OCI-LY3 (cell line): ENCODE data around the gene C11orf42.

Experiments used
- H2AFZ ChIP-seq: fragments of 200-600, 300-600 bp; shearing (Covaris generic); 2 replicates; pipeline ENCODE4 v1.6.0; 2014; ENCODE audit warnings: antibody characterized with exemption, low read depth, low read length
- H3K27ac ChIP-seq: fragments of 200-600, 300-600 bp; sonication (generic); 2 replicates; pipeline ENCODE4 v1.5.1; 2014; ENCODE audit warnings: mild to moderate bottlenecking, low read length, moderate library complexity, mixed read lengths
- H3K27me3 ChIP-seq: fragments of 200-600, 300-600 bp; sonication (generic); 2 replicates; pipeline ENCODE4 v1.6.1; 2014; ENCODE audit warnings: low read depth, low read length, mixed read lengths
- H3K36me3 ChIP-seq: fragments of 200-600, 300-600 bp; sonication (generic); replicated peaks from 2 replicates; pipeline ENCODE3; 2014; ENCODE audit warnings: low read depth, low read length, mixed read lengths
- H3K4me1 ChIP-seq: fragments of 300-600, 200-600 bp; sonication (generic); 2 replicates; pipeline ENCODE4 v1.6.1; 2014; ENCODE audit warnings: low read length, mixed read lengths
- H3K4me2 ChIP-seq: fragments of 200-600, 300-600 bp; sonication (generic); 2 replicates; pipeline ENCODE4 v1.6.1; 2014; ENCODE audit warnings: low read length, mixed read lengths
- H3K4me3 ChIP-seq: fragments of 300-600, 200-600 bp; sonication (generic); 2 replicates; pipeline ENCODE4 v1.5.1; 2014; ENCODE audit warnings: antibody characterized with exemption, mild to moderate bottlenecking, low read length, moderate library complexity
- H3K79me2 ChIP-seq: fragments of 300-600, 200-600 bp; shearing (Covaris generic); 2 replicates; pipeline ENCODE4 v1.6.1; 2014; ENCODE audit warnings: mild to moderate bottlenecking, low read length, mixed read lengths
- H3K9ac ChIP-seq: fragments of 300-600, 200-600 bp; shearing (Covaris generic); 2 replicates; pipeline ENCODE4 v1.6.0; 2014; ENCODE audit warnings: mild to moderate bottlenecking, low read length, moderate library complexity
- H3K9me3 ChIP-seq: fragments of 200-600, 300-600 bp; shearing (Covaris generic); 2 replicates; pipeline ENCODE4 v1.6.1; 2014; ENCODE audit warnings: low read length, mixed read lengths; ENCODE audit not compliant: insufficient read depth
- H4K20me1 ChIP-seq: fragments of 200-600, 300-600 bp; sonication (generic); 2 replicates; pipeline ENCODE4 v1.6.1; 2016; ENCODE audit warnings: low read length, mixed read lengths; ENCODE audit not compliant: insufficient read depth
- EZH2phosphoT487 ChIP-seq: fragments of 200-600 bp; shearing (Covaris generic); IDR thresholded peaks from 2 replicates; pipeline ENCODE4 v1.6.1; 2018; ENCODE audit warnings: antibody characterized with exemption, mixed run types, low read depth
- TF ChIP-seq, protein P1 (sequence below): fragments of 200-600, 300-600 bp; sonication (generic); IDR thresholded peaks from 2 replicates; pipeline ENCODE4 v1.5.1; 2014; ENCODE audit warnings: antibody characterized with exemption, low read length, low read depth

C11orf42 gene

DNA sequence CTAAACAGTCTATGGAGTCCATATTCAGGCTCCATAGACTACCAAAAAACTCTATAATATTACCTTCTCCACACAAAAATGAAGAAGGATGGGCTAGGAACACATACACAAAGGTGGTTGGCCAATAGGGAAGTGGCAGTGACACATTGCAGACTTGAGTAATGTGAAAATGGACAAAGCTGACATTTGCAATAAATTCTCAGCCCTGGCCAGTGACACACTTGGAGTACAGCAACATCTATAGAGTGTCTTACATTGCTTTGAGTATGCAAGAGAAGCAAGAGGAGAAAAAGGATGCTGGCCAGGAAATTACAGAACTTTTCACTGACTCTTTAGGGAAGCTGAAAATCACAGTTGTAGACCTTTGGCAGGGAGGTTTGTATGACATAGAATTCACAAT is 13.6 kb upstream of the C11orf42 start:
- no peak overlapping the region for H3K27ac ChIP-seq
- TF ChIP-seq, protein P1, sequence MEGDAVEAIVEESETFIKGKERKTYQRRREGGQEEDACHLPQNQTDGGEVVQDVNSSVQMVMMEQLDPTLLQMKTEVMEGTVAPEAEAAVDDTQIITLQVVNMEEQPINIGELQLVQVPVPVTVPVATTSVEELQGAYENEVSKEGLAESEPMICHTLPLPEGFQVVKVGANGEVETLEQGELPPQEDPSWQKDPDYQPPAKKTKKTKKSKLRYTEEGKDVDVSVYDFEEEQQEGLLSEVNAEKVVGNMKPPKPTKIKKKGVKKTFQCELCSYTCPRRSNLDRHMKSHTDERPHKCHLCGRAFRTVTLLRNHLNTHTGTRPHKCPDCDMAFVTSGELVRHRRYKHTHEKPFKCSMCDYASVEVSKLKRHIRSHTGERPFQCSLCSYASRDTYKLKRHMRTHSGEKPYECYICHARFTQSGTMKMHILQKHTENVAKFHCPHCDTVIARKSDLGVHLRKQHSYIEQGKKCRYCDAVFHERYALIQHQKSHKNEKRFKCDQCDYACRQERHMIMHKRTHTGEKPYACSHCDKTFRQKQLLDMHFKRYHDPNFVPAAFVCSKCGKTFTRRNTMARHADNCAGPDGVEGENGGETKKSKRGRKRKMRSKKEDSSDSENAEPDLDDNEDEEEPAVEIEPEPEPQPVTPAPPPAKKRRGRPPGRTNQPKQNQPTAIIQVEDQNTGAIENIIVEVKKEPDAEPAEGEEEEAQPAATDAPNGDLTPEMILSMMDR, result no peak
- TF ChIP-seq EZH2phosphoT487, result no peak
- no peaks in the 10 kb centered on the region for H4K20me1 ChIP-seq

DNA sequence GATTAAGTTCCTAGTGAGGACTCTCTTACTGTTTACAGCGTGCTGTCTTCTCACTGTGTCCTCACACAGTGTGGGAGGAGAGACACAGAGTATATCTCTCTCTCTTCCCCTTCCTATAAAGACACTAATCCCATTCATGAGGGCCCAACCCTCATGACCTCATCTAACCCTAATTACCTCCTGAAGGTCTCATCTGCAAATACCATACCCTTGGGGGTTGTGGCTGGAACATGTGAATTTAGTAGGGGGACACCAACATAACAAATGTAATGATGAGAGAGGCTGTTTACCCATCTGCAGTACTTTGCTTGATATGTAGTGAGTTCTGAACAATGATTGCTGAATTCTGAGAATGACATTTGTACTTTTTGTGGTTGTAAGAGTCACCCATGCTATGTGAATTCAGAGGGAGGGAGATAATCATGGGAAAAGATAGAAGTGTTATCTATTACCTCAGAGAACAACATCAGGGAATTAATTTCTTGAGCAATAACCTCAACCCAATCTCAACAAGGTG is 11.2 kb upstream of the C11orf42 start:
- Histone ChIP-seq H3K4me2 (no peak overlapping the region), H2AFZ (no peak overlapping the region), H3K79me2 (no peaks in the 10 kb centered on the region), H3K9ac (no peak overlapping the region), H3K4me1 (no peaks in the 10 kb centered on the region), H3K36me3 (no peaks in the 10 kb centered on the region), H3K4me3 (no peak overlapping the region), H3K27ac (no peak overlapping the region), H3K9me3 (no peaks in the 10 kb centered on the region), H3K27me3 (peaks cover 9% of the 10 kb centered on the region), H4K20me1 (no peaks in the 10 kb centered on the region)
- no peak for TF ChIP-seq EZH2phosphoT487
- TF ChIP-seq, protein P1, result no peak

More for the DNA sequence above, 13.6 kb upstream of the C11orf42 start:
- Histone ChIP-seq H3K4me1 (no peaks in the 10 kb centered on the region), H3K9me3 (no peaks in the 10 kb centered on the region), H3K4me2 (no peak overlapping the region), H3K9ac (no peak overlapping the region), H2AFZ (no peak overlapping the region), H3K4me3 (no peak overlapping the region), H3K36me3 (no peaks in the 10 kb centered on the region), H3K79me2 (no peaks in the 10 kb centered on the region), H3K27me3 (peaks cover 9% of the 10 kb centered on the region)

GRCh38 chr11:6196396-6196795 is 9.0 kb upstream of the C11orf42 start:
- Histone ChIP-seq H3K9ac (no peak overlapping the region), H3K4me2 (no peak overlapping the region)
- TF ChIP-seq, protein P1, result no peak
- no peak for TF ChIP-seq EZH2phosphoT487

GRCh38 chr11:6197466-6198200 is 7.7 kb upstream of the C11orf42 start:
- H3K9ac ChIP-seq, result no peak overlapping the region

More at GRCh38 chr11:6196396-6196795, 9.0 kb upstream of the C11orf42 start:
- Histone ChIP-seq H4K20me1 (no peaks in the 10 kb centered on the region), H3K4me1 (peaks cover 6% of the 10 kb centered on the region), H3K4me3 (no peak overlapping the region), H3K27ac (no peak overlapping the region), H3K9me3 (no peaks in the 10 kb centered on the region), H3K79me2 (no peaks in the 10 kb centered on the region), H2AFZ (no peak overlapping the region), H3K27me3 (peaks cover 9% of the 10 kb centered on the region), H3K36me3 (no peaks in the 10 kb centered on the region)

More at GRCh38 chr11:6197466-6198200, 7.7 kb upstream of the C11orf42 start:
- H3K79me2 ChIP-seq, result no peaks in the 10 kb centered on the region
- no peak overlapping the region for H3K4me2 ChIP-seq
- no peaks in the 10 kb centered on the region for H3K36me3 ChIP-seq
- no peak overlapping the region for H2AFZ ChIP-seq
- TF ChIP-seq EZH2phosphoT487, result no peak
- TF ChIP-seq, protein P1, result no peak
- H3K4me3 ChIP-seq, result no peak overlapping the region
- H4K20me1 ChIP-seq, result no peaks in the 10 kb centered on the region
- no peaks in the 10 kb centered on the region for H3K9me3 ChIP-seq
- peaks cover 6% of the 10 kb centered on the region for H3K4me1 ChIP-seq
- no peaks in the 10 kb centered on the region for H3K27me3 ChIP-seq
- H3K27ac ChIP-seq, result no peak overlapping the region
